ENCODE measurements around the gene THBS3. TPM values are rescaled to one million over a fixed set of nuclear protein-coding genes. Genes with fewer than 3 reads are reported as not detected.
"Not testable (repeated sequence)": the region's sequence is repeated elsewhere in the genome, so short reads cannot be mapped to it uniquely, and the experiment has no call there.

Gene THBS3
- polyA plus RNA-seq, 1 donor: 49.6 TPM

DNA sequence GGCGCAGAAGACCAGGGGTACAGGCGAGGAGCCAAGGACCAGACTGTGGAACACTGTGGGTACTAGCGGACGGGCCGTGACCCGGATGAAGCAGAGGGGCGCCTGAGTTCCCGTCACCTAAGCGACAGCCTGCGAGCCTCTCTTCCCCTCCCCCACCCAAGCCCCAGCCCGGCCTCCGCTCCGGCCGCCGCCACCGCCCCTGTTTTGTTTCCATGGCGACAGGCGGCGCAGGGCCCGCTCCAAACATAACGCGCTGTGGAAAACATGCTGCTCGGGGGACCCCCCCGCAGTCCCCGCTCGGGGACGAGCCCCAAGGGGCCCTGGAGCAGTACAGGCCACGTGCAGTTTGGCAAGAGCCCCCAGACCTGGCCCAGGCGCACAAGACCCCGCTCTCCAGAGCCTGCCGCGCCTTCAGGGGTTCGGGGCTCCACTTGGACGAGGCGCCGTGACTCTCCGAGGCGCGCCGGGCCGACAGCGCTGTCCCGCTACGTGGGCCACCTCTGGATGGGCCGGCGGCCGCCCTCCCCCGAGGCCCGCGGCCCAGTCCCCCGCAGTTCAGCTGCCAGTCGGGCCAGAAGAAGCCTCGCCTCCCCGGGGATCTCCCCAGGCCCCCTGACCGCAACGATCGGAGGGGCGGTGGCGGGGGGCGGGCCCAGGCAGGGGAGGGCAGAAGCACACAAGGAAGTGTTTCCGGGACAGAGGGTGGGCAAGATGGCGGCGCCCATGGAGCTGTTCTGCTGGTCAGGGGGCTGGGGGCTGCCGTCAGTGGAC, 1.0 kb upstream of the THBS3 start, which contains the start of gene MTX1:
Gene MTX1, plus strand, starts transcription at position 155 of the 771 bp plus-strand sequence. Its CDS starts 110 bp downstream, at position 265.
- DNase-seq: peak; percentile 90

- peak; percentile 80 for DNase-seq
Observed at GRCh38 chr1:155206891-155207805, 549 bp downstream of the THBS3 start.

GRCh38 chr1:155205969-155206593, 1.6 kb downstream of the THBS3 start:
- no peak for DNase-seq

GRCh38 chr1:155205035-155205434, 2.7 kb downstream of the THBS3 start:
- DNase-seq: no peak

DNA sequence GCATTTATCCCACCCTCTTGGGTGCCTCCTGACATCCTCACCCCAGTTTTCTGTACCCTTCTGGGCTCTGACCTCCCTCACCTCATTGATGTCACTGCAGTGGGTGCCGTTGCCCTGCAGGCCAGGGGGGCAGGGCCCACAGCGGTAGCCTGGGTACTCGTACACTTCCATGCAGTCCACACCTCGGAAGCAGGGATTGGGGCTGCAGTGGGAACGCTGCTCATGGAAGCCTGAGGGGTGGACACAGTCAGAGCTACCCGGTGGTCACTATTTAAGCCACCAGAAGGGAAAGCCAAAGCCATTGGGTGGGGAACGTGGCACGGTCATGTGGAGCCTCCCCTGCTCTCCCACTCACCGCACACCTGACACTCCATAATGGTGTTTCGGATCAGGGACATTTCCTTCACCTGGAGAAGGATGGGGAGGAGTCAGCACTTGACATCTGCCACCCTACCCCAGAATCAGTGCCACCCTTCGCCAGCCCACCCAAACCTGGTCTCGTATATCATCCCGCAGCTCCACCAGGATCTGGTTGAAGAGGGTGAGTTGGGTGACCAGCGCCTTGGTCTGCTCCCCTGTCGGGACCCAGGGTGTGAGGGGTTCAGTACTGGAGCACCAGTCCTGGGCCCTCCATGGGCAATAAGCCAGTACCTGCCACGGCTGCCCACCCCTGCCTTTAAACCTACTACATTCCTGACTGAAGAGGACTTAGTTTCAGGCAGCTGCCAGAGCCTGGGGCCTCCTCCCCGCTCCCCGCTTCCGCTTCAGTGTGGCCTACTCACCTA, 4.8 kb downstream of the THBS3 start:
- DNase-seq: no peak

- DNase-seq: no peak
Observed at GRCh38 chr1:155202198-155202597, 5.5 kb downstream of the THBS3 start.

DNA sequence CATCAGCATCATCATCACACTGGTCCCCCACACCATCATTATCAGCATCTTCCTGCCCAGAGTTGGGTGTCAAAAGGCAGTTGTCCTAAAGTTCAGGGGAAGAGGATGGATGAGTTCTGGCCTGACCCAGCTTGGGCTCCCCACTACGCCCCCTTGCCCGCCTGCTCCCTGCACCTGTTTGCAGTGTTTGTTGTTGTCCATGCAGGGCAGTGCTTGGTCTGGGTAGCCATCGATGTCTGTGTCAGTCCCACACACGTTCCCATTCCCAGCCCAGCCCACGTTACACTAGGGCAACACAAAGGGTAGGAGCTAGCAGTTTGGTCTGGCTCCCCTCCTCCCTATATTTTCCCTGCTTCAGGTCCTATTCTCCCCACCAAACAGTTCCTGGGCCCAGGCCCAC, 6.8 kb downstream of the THBS3 start:
- no peak for DNase-seq

DNA sequence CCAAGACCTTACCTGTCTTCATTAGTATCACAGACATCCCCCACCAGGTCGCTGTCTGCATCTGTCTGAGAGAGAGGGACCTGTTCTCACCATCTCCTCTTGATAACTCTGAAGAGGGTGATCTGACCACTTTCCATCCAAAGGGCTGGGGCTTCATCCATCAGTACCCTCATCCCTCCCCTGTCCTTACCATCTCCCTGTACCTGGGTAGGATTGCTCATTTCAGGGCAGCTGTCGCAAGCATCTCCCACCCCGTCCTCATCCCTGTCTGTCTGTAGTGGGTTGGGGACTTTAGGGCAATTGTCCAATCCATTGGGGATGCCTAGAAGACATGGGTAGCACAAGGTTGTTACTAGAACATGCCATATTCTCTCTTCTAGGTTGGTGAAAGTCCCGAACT, 7.9 kb downstream of the THBS3 start:
- no peak for DNase-seq

GRCh38 chr1:155198547-155198906, 9.2 kb downstream of the THBS3 start:
- DNase-seq: no peak

DNA sequence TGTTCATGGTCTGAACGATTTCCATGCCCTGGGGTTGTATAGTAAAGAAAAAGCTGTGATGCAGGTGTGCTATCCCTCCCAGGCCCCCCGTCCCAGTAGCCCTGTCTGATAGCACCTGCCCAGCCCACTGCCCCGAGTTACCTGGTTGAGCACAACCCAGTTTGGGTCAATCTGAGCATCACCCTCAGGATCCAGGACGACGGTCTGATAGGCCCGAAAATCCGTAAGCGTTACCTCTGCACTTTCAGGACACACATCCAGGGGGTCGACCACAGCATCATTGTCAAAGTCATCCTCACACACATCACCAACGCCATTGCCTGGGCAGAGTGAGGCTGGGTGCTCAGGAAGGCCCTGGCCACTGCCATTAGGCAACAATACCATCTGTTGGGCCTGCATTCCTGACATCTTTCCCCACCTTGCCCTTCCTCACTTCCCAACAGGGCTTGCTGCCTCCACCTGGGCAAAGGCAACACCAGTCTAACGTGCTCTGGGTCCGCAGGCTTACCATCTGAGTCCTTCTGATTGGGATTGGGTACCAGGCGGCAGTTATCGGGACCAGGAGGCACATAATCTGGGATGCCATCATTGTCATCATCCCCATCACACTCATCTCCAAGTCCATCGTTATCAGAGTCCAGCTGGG, 9.7 kb downstream of the THBS3 start:
- no peak for DNase-seq

DNA sequence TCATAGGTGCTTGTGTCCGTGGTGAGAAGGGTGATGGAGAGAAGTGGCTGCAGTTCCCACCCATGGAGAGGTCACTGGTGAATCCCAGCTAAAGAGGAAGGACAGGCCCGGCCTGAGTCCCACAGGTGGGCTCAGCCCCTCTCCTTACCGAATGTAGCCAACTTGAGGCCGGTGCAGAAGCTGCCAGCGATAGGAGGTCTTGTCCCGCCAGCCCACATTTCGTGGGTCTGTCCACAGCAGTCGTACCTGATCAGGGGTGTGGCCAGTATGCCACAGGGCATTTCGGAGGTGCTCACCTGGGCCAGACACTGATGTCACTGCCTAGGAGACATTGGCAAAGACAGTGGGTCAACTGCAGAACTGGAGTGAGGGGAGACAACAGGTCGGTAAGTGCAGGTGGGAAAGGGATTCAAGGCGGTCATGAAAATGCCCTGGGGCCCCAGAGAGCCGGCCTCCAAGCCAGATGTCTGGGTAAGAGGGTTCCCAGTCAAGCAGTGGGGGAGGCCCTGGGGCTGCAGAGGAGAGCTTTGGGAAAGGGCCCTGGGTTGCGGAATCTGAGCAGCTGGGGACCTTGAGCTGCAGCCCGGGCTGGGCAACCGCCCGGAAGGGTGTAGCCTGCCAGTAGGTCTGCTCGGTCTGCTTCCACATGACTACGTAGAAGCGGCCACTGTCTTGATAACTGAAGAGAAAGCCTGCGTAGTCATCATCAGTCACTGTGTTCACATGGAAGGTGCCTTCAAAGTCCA, 10.6 kb downstream of the THBS3 start:
- DNase-seq: no peak

DNA sequence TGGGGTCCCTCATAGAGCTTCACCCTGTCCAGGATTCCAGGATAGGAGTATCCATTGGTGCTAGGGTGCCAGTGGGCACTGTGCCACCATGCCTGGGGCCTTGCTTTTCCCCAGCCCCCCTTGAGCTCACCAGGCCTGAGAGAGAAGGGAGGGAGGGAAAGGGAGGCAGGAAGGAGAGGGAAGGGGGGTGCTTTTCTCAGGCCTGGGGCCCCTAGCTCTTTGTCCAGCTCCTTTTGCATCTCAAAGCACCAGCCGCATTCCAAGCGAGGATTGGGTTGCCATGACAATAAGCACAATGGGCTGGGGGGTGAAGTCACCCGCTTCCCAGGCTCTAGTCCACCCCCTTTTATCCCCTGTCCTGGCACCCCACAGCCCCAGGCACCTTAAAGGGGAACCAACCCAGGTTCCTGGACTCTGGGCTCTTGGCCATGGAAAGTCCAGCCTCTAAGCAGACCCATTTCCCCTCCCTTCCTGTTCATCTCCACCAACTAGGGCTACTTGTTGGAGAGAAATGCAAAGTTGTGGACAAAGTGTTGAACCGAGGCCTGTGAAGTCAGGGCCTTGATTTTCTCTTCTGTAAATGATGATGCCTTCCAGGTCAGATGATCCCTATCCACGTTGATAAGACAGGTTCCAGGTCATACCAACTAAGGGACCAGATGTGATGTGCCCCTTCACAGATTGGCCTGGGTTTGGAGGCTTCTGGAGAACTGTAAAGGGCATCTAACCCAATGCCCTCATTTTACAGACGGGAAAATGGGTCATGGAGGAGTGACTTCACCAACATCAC, 11.4 kb downstream of the THBS3 start:
- no peak for DNase-seq

GRCh38 chr1:155195201-155196102, 12.2 kb downstream of the THBS3 start:
- DNase-seq: no peak

GRCh38 chr1:155193991-155194240, 13.8 kb downstream of the THBS3 start:
- DNase-seq: not testable (repeated sequence)

DNA sequence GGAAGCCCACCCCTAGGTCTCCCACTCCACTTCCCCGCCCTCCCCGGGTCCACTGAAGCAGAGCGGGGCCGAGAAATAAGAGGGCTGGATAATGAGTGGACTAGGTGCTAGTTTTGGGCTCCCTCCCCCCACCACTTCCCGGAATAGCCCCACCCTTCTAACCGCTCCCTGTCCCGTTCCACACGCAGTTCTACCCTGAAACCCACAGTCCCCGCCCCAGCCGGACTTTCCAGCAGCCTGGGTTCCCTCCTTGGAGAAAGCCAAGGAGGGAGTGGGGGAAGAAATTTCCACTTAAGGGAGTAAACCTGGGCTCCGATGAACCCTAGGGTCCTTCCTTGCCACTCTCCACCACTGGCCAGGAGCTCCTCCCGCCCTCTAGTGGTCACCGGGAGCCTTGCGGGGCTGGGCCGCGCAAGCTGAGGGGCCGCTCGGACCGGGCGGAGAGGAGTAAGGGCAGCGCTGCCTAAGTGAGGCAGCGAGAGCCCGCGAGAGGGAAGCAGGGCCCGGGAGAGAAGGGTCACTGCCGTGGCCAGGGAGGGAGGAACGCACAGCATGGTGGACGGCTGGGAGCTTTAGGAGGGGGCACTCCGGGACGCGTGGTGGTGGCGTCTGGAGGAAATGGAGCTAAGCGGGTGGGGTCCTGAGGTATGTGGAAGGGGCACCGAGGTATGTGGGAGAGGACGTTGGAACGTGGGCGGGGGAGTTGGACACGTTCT, 14.3 kb downstream of the THBS3 start:
- DNase-seq: peak; percentile 91

GRCh38 chr1:155192346-155193274, 15.1 kb downstream of the THBS3 start:
- DNase-seq: no peak

GRCh38 chr1:155191904-155192303, 15.8 kb downstream of the THBS3 start:
- DNase-seq: no peak

All from left kidney (tissue), 2 donors.